Measurements from ENCODE around the gene ZNF853.

GRCh38 chr7:6634021-6634420, 18.6 kb downstream of the ZNF853 start:
- TF ChIP-seq SIN3A (IDR thresholded peaks at IDR 0.05; ENCODE audit: borderline replicate concordance, insufficient read depth, low read length) (no peak), POLR2AphosphoS5 (IDR thresholded peaks at IDR 0.05; ENCODE audit: low read depth, low read length) (no peak), TAF1 (IDR thresholded peaks at IDR 0.05; ENCODE audit: borderline replicate concordance, insufficient read depth, low read length) (no peak), FOXP2 (optimal IDR thresholded peaks at IDR 0.05; ENCODE audit: borderline replicate concordance, extremely low read depth, extremely low read length, insufficient read depth) (no peak), REST (IDR thresholded peaks at IDR 0.05; ENCODE audit: insufficient read depth in 1 of 2, low read depth in 2 of 2, low read length in 2 of 2) (no peak)

All from PFSK-1 (cell line).